HS-5 (cell line): ENCODE measurements around the gene HCRTR2.

Experiments used
- DNase-seq: peaks from one replicate; pipeline ENCODE4 v3.0.0-alpha.2; 2012; ENCODE audit warnings: low read depth

Gene HCRTR2

DNA sequence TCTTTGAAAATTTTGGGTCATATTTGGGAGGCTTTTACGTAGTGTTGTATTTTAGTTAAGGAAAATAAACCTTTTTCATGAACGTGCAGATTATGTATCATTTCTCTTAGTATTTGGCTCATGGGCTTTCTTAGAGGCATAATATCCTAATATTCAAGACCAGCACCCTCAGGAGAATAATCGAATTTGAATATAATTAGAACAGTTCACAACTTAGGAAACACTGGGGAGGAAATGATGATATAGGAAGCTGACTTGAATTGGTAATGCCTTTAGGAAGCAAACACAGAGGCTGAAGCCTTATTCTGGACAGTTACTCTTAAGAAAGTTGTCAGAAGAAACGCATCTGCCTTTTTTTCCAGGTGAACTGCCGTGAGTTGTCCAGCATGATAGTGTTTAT, 152.9 kb downstream of the HCRTR2 start, which contains the start of gene GFRAL:
Gene GFRAL (plus strand): TSS at position 301 of the 400 bp plus-strand sequence. CDS start 86 bp downstream, at position 387.
- no peak for DNase-seq
